ENCODE data around the gene ADIG.
A peak's percentile ranks its signal among the peaks of the same experiment; 100 is the strongest.
"Not testable (repeated sequence)": the region's sequence is repeated elsewhere in the genome, so short reads cannot be mapped to it uniquely, and the experiment has no call there.

ADIG gene

GRCh38 chr20:38573413-38573812, 7.6 kb upstream of the ADIG start:
- no peak for DNase-seq (ENCODE audit: low spot score)

- no peak for DNase-seq (ENCODE audit: low spot score)
Measured at GRCh38 chr20:38579219-38579910, 1.6 kb upstream of the ADIG start.

- DNase-seq (ENCODE audit: low spot score): no peak
Measured at GRCh38 chr20:38579921-38580320, 1.1 kb upstream of the ADIG start.

- no peak for DNase-seq (ENCODE audit: low spot score)
Measured at GRCh38 chr20:38581830-38582358, 897 bp downstream of the ADIG start.

GRCh38 chr20:38583306-38583705, 2.3 kb downstream of the ADIG start:
- no peak for DNase-seq (ENCODE audit: low spot score)

GRCh38 chr20:38584099-38584763, 3.2 kb downstream of the ADIG start:
- DNase-seq (ENCODE audit: low spot score): no peak

GRCh38 chr20:38585404-38586180, 4.6 kb downstream of the ADIG start:
- DNase-seq (ENCODE audit: low spot score): no peak

GRCh38 chr20:38586181-38586525, 5.2 kb downstream of the ADIG start:
- DNase-seq (ENCODE audit: low spot score): no peak

GRCh38 chr20:38588303-38588702, 7.3 kb downstream of the ADIG start:
- no peak for DNase-seq (ENCODE audit: low spot score)

- DNase-seq (ENCODE audit: low spot score): no peak
Measured at GRCh38 chr20:38589351-38589750, 8.4 kb downstream of the ADIG start.

- DNase-seq (ENCODE audit: low spot score): no peak
Measured at GRCh38 chr20:38589967-38590675, 9.1 kb downstream of the ADIG start.

GRCh38 chr20:38590676-38591473, 9.9 kb downstream of the ADIG start:
- no peak for DNase-seq (ENCODE audit: low spot score)

- DNase-seq (ENCODE audit: low spot score): no peak
Measured at GRCh38 chr20:38591474-38592410, 10.7 kb downstream of the ADIG start.

- not testable (repeated sequence) for DNase-seq (ENCODE audit: low spot score)
Measured at GRCh38 chr20:38592411-38592790, 11.4 kb downstream of the ADIG start.

- DNase-seq (ENCODE audit: low spot score): not testable (repeated sequence)
Measured at GRCh38 chr20:38594281-38594680, 13.3 kb downstream of the ADIG start.

GRCh38 chr20:38595886-38596285, 14.9 kb downstream of the ADIG start:
- DNase-seq (ENCODE audit: low spot score): not testable (repeated sequence)

- no peak for DNase-seq (ENCODE audit: low spot score)
Measured at GRCh38 chr20:38599410-38599882, 18.4 kb downstream of the ADIG start.

- DNase-seq (ENCODE audit: low spot score): no peak
Measured at GRCh38 chr20:38600057-38600456, 19.1 kb downstream of the ADIG start.

- peak; percentile 41 for DNase-seq (ENCODE audit: low spot score)
Measured at GRCh38 chr20:38601216-38602184, 20.5 kb downstream of the ADIG start, which contains the start of gene ARHGAP40. ARHGAP40 (plus strand) TSS chr20:38601809.
